MM.1S (cell line): ENCODE measurements around the gene OSBPL5.

Experiments
- EZH2 ChIP-seq: fragments of 300-600 bp; sonication (generic); optimal IDR thresholded peaks from 2 replicates; pipeline ENCODE3; 2017; ENCODE audit warnings: low read depth, mild to moderate bottlenecking, antibody characterized with exemption, low read length, mixed read lengths
- TF ChIP-seq, protein P1 (sequence below): fragments of 300-600 bp; sonication (generic); IDR thresholded peaks from 2 replicates; pipeline ENCODE4 v1.5.1; 2016; ENCODE audit warnings: antibody characterized with exemption, low read length, mixed read lengths

- TF ChIP-seq, protein P1, sequence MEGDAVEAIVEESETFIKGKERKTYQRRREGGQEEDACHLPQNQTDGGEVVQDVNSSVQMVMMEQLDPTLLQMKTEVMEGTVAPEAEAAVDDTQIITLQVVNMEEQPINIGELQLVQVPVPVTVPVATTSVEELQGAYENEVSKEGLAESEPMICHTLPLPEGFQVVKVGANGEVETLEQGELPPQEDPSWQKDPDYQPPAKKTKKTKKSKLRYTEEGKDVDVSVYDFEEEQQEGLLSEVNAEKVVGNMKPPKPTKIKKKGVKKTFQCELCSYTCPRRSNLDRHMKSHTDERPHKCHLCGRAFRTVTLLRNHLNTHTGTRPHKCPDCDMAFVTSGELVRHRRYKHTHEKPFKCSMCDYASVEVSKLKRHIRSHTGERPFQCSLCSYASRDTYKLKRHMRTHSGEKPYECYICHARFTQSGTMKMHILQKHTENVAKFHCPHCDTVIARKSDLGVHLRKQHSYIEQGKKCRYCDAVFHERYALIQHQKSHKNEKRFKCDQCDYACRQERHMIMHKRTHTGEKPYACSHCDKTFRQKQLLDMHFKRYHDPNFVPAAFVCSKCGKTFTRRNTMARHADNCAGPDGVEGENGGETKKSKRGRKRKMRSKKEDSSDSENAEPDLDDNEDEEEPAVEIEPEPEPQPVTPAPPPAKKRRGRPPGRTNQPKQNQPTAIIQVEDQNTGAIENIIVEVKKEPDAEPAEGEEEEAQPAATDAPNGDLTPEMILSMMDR: no peak
- TF ChIP-seq EZH2: no peak
Observed at GRCh38 chr11:3143136-3143880, 21.8 kb downstream of the OSBPL5 start.
